Activated CD4-positive, alpha-beta T cell treated with anti-CD3 and anti-CD28 coated beads, Interleukin-10, Interleukin-2, amounts not matched to agents 100 ng/mL and 50 ng/mL, durations not matched to agents 16 hours and 8 hours (primary cell): ENCODE measurements around the gene C10orf143.

ENCODE experiments used
- DNase-seq: peaks from one replicate; pipeline ENCODE4 v3.0.0-alpha.2; 2020

The C10orf143 gene

DNA sequence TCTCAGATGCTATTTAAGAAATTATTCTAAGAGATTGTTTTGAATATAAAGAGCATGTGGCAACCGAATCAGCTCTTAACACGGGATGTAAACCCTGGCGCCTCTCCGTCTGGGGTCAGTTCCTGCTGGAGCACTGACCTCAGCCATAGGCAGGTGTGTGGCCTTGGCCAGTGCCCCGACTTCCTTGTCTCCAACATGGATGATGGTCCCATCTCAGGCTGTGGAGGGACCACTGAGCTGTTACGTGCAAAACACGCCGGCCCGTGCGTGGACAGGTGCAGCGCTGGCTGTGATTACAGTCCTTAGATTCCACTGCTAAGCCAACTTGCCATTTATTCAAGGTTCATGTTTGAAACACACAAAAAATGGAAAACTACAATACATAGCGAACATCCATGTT is 59.9 kb downstream of the C10orf143 start:
- DNase-seq = no peak

- DNase-seq = no peak
Measured at GRCh38 chr10:130049987-130050386, 60.6 kb downstream of the C10orf143 start.

- no peak for DNase-seq
Measured at GRCh38 chr10:130049244-130049643, 61.4 kb downstream of the C10orf143 start.

DNA sequence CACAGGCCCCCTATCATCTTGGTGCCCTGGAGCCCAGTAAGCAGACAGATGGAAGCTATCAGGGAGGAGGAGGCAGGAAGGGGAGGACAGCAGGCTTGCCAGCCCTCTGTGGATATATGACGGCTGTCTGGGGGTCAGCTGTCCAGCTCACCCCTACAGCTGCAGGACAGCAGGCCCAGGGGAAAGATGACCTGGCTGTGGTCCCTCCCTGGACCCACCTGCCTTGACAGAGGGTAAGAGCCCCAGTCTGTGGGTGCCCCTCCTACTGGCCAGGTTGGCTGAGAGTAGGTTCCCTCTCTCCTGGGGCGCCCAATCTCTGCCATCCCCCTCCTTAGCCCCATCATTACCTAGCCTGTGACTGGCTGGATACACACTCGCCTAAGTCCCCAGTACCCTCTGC is 62.5 kb downstream of the C10orf143 start:
- DNase-seq = no peak

GRCh38 chr10:130047336-130047735 is 63.3 kb downstream of the C10orf143 start:
- no peak for DNase-seq

DNA sequence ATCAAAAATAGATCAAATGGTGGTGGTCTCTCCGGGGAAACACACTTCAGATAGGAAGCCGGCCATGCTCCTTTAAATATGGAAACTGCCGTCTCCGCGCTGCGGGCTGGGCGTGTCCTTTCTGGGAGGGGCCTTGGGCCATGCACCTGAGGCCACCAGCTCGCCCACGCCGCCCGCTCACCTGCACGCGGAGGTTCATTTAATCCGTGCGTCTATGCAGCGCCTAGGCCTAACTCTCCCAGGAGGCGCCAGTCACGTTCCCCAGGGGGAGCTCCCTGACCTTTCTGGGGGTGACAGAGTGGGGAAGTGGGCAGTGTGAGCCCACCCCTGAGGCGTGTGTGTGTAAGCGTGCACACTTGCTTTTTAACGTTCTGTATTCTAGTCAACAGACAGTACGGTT is 64.0 kb downstream of the C10orf143 start:
- DNase-seq = no peak

- no peak for DNase-seq
Measured at GRCh38 chr10:130045801-130046321, 64.8 kb downstream of the C10orf143 start.

GRCh38 chr10:130045091-130045652 is 65.5 kb downstream of the C10orf143 start:
- DNase-seq = no peak

GRCh38 chr10:130044067-130045061 is 66.3 kb downstream of the C10orf143 start:
- DNase-seq = no peak

- no peak for DNase-seq
Measured at GRCh38 chr10:130043491-130043890, 67.1 kb downstream of the C10orf143 start.

DNA sequence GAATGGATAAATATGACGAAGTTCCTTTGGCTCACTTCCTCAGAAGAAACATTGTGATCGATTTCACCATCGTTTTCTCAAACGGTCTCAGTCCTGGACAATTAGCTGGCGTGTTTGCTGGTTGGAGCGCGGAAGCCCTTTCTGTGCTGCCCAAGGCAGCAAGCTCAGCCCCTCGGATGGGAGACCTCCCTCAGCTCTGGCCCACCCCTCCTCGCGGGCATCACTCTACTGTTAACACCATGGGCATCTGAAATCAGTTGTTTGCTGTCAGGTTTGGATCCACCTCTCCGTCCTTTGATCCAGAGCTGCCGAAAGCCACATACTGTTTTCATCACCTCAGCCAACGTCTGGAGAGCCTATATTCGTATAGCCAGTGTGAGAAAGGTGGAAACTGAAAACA is 68.2 kb downstream of the C10orf143 start:
- no peak for DNase-seq

DNA sequence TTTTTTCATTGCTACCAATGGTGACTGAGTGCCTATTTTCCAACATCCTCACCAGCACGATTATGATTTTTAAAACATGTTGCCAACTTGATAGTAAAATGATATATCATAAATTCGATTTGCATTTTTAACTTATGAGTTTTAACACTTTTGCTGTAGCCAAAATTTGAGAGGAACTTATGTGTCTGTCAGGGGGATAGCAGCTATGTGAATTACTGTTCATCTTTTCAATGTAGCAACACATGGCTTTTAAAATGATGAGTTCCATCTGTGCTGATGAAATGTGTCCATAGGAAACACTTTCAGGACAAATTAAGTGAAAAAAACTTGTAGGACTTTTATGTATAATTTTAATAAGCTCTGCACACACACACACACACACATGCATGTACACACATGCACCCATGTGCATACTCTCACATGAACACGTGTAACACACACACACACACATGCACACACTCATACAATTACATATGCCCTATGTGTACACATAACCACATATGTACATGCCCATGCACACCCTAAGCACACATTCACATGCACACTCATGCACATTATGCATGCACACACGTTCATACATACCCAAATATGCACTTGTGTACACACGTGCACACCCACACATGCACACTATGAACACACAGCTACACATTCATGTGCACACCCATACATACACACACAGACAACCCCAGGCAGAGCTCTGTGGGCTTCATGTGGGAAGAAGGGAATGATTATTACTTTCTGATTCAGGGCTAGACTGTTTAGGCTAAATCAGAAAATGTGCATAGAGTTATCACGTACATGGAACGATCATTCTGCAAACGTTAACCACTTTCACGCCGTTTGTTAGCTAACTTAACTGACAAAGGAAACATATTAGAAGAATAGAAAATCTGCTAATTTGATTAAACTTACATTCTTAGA is 68.9 kb downstream of the C10orf143 start:
- no peak for DNase-seq

DNA sequence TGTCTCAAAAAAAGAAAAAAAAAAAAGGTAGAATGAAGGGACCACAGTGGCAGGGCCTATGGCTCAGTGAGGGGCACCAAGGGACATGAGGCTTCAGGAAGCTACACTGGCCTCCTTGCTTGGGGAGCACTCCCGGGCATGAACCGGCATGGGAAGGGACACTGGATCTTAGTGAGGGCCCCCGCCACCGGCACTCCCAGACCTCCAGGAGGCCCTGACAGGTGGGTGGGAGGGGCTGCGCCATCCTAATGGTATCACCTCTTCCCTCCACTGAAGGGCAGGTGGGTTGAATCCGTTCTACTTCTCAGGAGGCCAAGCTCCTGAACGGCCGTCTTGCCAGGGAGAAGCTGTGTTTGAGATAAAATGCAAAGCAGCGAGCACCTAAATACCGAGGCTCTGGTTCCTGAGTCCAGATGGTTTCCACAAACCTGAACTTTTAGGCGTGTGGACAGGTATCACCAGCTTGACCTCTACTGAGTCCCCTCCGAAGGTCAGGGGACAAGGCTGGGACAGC is 69.8 kb downstream of the C10orf143 start:
- DNase-seq = no peak

GRCh38 chr10:130040351-130040750 is 70.3 kb downstream of the C10orf143 start:
- DNase-seq = no peak

DNA sequence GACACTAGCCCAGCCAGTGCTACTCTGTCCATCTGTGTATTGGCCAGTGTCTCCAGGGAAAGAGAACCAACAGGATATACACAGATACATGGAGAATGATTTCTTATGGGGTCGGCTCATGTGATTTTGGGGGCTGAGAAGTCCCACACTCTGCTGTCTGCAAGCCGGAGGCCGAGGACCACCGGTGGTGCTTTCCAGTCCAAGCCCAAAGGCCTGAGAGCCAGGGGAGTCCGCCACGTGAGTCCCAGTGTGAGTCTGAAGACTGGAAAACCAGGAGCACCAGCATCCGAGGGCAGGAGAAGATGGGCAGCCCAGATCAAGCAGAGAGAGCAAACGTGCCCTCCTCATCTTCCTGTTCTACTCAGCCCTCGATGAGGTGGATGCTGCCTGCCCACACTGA is 71.5 kb downstream of the C10orf143 start:
- no peak for DNase-seq

GRCh38 chr10:130038611-130039109 is 72.0 kb downstream of the C10orf143 start:
- no peak for DNase-seq

GRCh38 chr10:130038019-130038555 is 72.5 kb downstream of the C10orf143 start:
- DNase-seq = no peak

- no peak for DNase-seq
Measured at GRCh38 chr10:130037169-130037661, 73.4 kb downstream of the C10orf143 start.

DNA sequence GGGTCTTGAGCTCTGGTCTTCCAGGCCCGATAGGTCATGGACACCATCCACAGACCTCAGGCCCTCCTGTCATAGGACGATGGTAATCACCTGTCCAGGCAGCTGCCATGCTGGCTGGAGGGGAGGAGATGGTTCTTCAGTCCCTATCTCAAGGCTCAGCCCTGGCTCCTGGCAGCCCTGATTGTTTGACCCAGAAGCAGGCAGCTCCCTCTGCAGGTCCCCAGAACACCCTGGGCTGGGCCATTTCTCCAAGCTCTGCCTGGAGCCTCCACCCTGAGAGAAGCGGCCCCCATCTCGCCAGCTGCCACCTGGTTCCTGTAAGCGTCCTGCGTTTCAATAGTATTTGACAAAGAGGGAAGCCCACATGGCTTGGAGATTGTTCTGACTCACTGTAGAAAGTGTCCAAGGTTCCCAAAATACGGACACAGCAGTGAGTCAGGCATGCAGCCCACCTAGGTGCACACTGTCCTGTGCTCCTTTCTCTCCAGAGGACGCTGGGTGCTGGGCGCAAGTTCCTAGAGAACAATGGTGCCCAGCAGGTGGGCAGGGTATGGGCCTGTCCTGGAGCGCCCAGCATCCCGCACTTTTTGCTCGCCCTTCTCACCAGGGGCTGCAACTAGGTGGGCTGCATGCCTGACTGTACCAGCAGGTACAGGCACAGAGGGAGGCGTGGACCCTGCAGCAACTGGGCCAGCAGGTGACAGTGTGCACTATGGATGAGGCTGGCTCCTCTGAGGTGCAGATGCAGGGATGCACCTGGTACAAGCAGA is 74.1 kb downstream of the C10orf143 start:
- no peak for DNase-seq

DNA sequence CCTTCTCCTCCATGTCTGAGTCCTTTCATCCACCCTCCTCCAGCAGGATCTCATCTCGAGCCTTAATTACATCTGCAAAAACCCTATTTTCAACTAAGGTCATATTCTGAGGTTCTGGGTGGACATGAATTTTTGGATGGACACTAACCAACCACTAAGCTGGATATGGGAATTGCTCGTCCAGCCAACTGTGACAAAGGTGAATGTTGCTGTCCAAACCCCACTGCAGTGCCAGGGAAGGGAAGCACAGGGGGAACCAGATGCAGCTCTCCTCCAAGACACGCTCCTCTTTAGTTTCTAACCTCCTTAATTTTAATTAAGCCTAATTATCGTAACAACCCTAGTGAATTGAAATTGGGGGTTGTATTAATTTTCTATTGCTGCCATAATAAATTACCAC is 81.4 kb downstream of the C10orf143 start:
- no peak for DNase-seq

DNA sequence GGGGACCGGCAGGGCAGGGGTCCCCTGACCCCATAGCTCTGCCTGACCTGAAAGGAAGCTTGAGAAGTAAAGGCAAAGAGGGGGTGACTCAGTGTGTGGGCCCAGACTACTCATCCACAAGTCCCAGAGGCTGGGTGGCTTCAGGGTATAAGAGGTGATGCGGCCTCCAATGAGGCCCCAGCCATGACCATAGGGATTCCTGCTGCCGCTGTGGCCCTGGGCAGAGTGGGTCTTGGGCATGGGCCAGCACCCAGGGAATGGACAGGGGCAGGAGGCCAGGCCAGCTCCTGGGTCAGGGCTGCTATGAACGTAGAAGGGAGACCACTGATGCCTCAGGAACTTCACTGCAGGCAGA is 82.2 kb downstream of the C10orf143 start:
- DNase-seq = no peak
